Lung microvascular endothelial cell (primary cell): ENCODE measurements around the gene ADGRL3. TPM values are rescaled to one million over a fixed set of nuclear protein-coding genes. Genes with fewer than 3 reads are reported as not detected.
"Not testable (repeated sequence)": the region's sequence is repeated elsewhere in the genome, so short reads cannot be mapped to it uniquely, and the experiment has no call there.

Experiments used
- DNase-seq, 2 donors: peaks; one replicate each; pipeline versions ENCODE4 v3.0.0 to v3.0.0-alpha.2; 2010; ENCODE audit warnings: low read depth in 2 of 2
- total RNA-seq: library from RNA; depleted of rRNA; stranded (reverse); fragments of >200 nt; gene quantifications from 2 replicates; pipeline ENCODE4 v1.2.1, GENCODE V29; 2014

The ADGRL3 gene
- total RNA-seq, 1 donor from 2014 or later: 1.6 TPM

GRCh38 chr4:61628727-61629126 lies 428.6 kb downstream of the ADGRL3 start:
- DNase-seq: no peak

- DNase-seq: no peak
Observed at GRCh38 chr4:61630548-61630947, 430.4 kb downstream of the ADGRL3 start.

GRCh38 chr4:61638591-61638990 lies 438.5 kb downstream of the ADGRL3 start:
- DNase-seq: no peak

GRCh38 chr4:61646746-61647350 lies 446.7 kb downstream of the ADGRL3 start:
- DNase-seq: not testable (repeated sequence)

- DNase-seq: no peak
Observed at GRCh38 chr4:61648264-61648663, 448.1 kb downstream of the ADGRL3 start.

- DNase-seq: no peak
Observed at GRCh38 chr4:61657016-61657415, 456.9 kb downstream of the ADGRL3 start.

GRCh38 chr4:61661960-61662359 lies 461.8 kb downstream of the ADGRL3 start:
- no peak for DNase-seq

GRCh38 chr4:61662362-61662761 lies 462.2 kb downstream of the ADGRL3 start:
- DNase-seq: no peak

GRCh38 chr4:61663310-61663709 lies 463.2 kb downstream of the ADGRL3 start:
- no peak for DNase-seq

- DNase-seq: no peak
Observed at GRCh38 chr4:61665649-61666048, 465.5 kb downstream of the ADGRL3 start.

- DNase-seq: no peak
Observed at GRCh38 chr4:61666244-61666643, 466.1 kb downstream of the ADGRL3 start.

- no peak for DNase-seq
Observed at GRCh38 chr4:61671599-61671998, 471.5 kb downstream of the ADGRL3 start.

GRCh38 chr4:61675464-61675863 lies 475.3 kb downstream of the ADGRL3 start:
- no peak for DNase-seq

GRCh38 chr4:61678297-61678696 lies 478.2 kb downstream of the ADGRL3 start:
- DNase-seq: no peak

GRCh38 chr4:61693520-61693919 lies 493.4 kb downstream of the ADGRL3 start:
- no peak for DNase-seq

- DNase-seq: no peak
Observed at GRCh38 chr4:61714387-61714911, 514.3 kb downstream of the ADGRL3 start.

- no peak for DNase-seq
Observed at GRCh38 chr4:61716426-61716825, 516.3 kb downstream of the ADGRL3 start.

GRCh38 chr4:61723492-61723891 lies 523.4 kb downstream of the ADGRL3 start:
- DNase-seq: no peak

GRCh38 chr4:61727286-61727685 lies 527.2 kb downstream of the ADGRL3 start:
- DNase-seq: no peak

- no peak for DNase-seq
Observed at GRCh38 chr4:61734409-61734808, 534.3 kb downstream of the ADGRL3 start.

- DNase-seq: no peak
Observed at GRCh38 chr4:61739887-61740286, 539.8 kb downstream of the ADGRL3 start.

- no peak for DNase-seq
Observed at GRCh38 chr4:61740886-61741285, 540.8 kb downstream of the ADGRL3 start.

GRCh38 chr4:61741327-61742096 lies 541.4 kb downstream of the ADGRL3 start:
- no peak for DNase-seq
